ELR (cell line): ENCODE results near the gene ASIC2.
"Not testable (repeated sequence)": the region's sequence is repeated elsewhere in the genome, so short reads cannot be mapped to it uniquely, and the experiment has no call there.

Source experiments
- DNase-seq: peaks from one replicate; pipeline ENCODE4 v3.0.0-alpha.2; 2015; ENCODE audit warnings: low read depth

ASIC2 gene

GRCh38 chr17:33019161-33019890, 273.8 kb downstream of the ASIC2 start:
- DNase-seq = no peak

GRCh38 chr17:33017366-33017765, 275.7 kb downstream of the ASIC2 start:
- DNase-seq = no peak

- no peak for DNase-seq
Observed at GRCh38 chr17:33016920-33017319, 276.2 kb downstream of the ASIC2 start.

GRCh38 chr17:33015716-33016346, 277.3 kb downstream of the ASIC2 start:
- no peak for DNase-seq

- DNase-seq = no peak
Observed at GRCh38 chr17:33014751-33015150, 278.3 kb downstream of the ASIC2 start.

- no peak for DNase-seq
Observed at GRCh38 chr17:33013596-33014375, 279.3 kb downstream of the ASIC2 start.

- peak; percentile 95 for DNase-seq
Observed at GRCh38 chr17:33012522-33013033, 280.5 kb downstream of the ASIC2 start.

- DNase-seq = no peak
Observed at GRCh38 chr17:33009636-33010035, 283.5 kb downstream of the ASIC2 start.

GRCh38 chr17:33007186-33007585, 285.9 kb downstream of the ASIC2 start:
- no peak for DNase-seq

GRCh38 chr17:33002246-33002645, 290.8 kb downstream of the ASIC2 start:
- no peak for DNase-seq

- peak; percentile 52 for DNase-seq
Observed at GRCh38 chr17:32998887-32999228, 294.2 kb downstream of the ASIC2 start.

- DNase-seq = peak; percentile 72
Observed at GRCh38 chr17:32998111-32998886, 294.8 kb downstream of the ASIC2 start.

- no peak for DNase-seq
Observed at GRCh38 chr17:32995416-32996045, 297.6 kb downstream of the ASIC2 start.

- no peak for DNase-seq
Observed at GRCh38 chr17:32993977-32994376, 299.1 kb downstream of the ASIC2 start.

GRCh38 chr17:32992321-32993033, 300.6 kb downstream of the ASIC2 start:
- no peak for DNase-seq

- DNase-seq = no peak
Observed at GRCh38 chr17:32988481-32989101, 304.5 kb downstream of the ASIC2 start.

GRCh38 chr17:32987868-32988267, 305.2 kb downstream of the ASIC2 start:
- DNase-seq = not testable (repeated sequence)

GRCh38 chr17:32987453-32987805, 305.7 kb downstream of the ASIC2 start:
- not testable (repeated sequence) for DNase-seq

- no peak for DNase-seq
Observed at GRCh38 chr17:32985050-32985756, 307.9 kb downstream of the ASIC2 start.

- DNase-seq = not testable (repeated sequence)
Observed at GRCh38 chr17:32981611-32982010, 311.5 kb downstream of the ASIC2 start.
